ENCODE results near the gene DST.

The DST gene

GRCh38 chr6:56647172-56647762 lies 4.6 kb upstream of the DST start:
- H3K9me3 ChIP-seq (ENCODE audit: control insufficient read depth, low read length), result no peaks in the 10 kb centered on the region
- H3K27me3 ChIP-seq (ENCODE audit: control insufficient read depth, insufficient read depth, low read length), result no peaks in the 10 kb centered on the region
- H3K36me3 ChIP-seq (ENCODE audit: control insufficient read depth, insufficient read depth, low read length), result peaks cover 6% of the 10 kb centered on the region
- H3K4me3 ChIP-seq (ENCODE audit: low read length), result no peak overlapping the region
- H3K9ac ChIP-seq (ENCODE audit: low read length), result no peak overlapping the region
- peaks cover 14% of the 10 kb centered on the region for H3K4me1 ChIP-seq (ENCODE audit: control insufficient read depth, insufficient read depth, low read length)

GRCh38 chr6:56644366-56644765 lies 1.7 kb upstream of the DST start:
- Histone ChIP-seq H3K9ac (ENCODE audit: low read length) (no peak overlapping the region), H3K4me1 (ENCODE audit: control insufficient read depth, insufficient read depth, low read length) (peaks cover 8% of the 10 kb centered on the region), H3K9me3 (ENCODE audit: control insufficient read depth, low read length) (no peaks in the 10 kb centered on the region), H3K4me3 (ENCODE audit: low read length) (no peak overlapping the region), H3K36me3 (ENCODE audit: control insufficient read depth, insufficient read depth, low read length) (peaks cover 12% of the 10 kb centered on the region), H3K27me3 (ENCODE audit: control insufficient read depth, insufficient read depth, low read length) (no peaks in the 10 kb centered on the region)

GRCh38 chr6:56643379-56644089 lies 845 bp upstream of the DST start:
- Histone ChIP-seq H3K4me3 (ENCODE audit: low read length) (no peak overlapping the region), H3K27me3 (ENCODE audit: control insufficient read depth, insufficient read depth, low read length) (no peaks in the 10 kb centered on the region), H3K36me3 (ENCODE audit: control insufficient read depth, insufficient read depth, low read length) (peaks cover 12% of the 10 kb centered on the region), H3K4me1 (ENCODE audit: control insufficient read depth, insufficient read depth, low read length) (no peaks in the 10 kb centered on the region), H3K9me3 (ENCODE audit: control insufficient read depth, low read length) (no peaks in the 10 kb centered on the region), H3K9ac (ENCODE audit: low read length) (no peak overlapping the region)

GRCh38 chr6:56640374-56640773 lies 2.3 kb downstream of the DST start:
- Histone ChIP-seq H3K4me1 (ENCODE audit: control insufficient read depth, insufficient read depth, low read length) (no peaks in the 10 kb centered on the region), H3K27me3 (ENCODE audit: control insufficient read depth, insufficient read depth, low read length) (no peaks in the 10 kb centered on the region), H3K9ac (ENCODE audit: low read length) (no peak overlapping the region), H3K36me3 (ENCODE audit: control insufficient read depth, insufficient read depth, low read length) (peaks cover 6% of the 10 kb centered on the region), H3K4me3 (ENCODE audit: low read length) (no peak overlapping the region), H3K9me3 (ENCODE audit: control insufficient read depth, low read length) (no peaks in the 10 kb centered on the region)

- no peak overlapping the region for H3K4me3 ChIP-seq (ENCODE audit: low read length)
- H3K27me3 ChIP-seq (ENCODE audit: control insufficient read depth, insufficient read depth, low read length), result no peaks in the 10 kb centered on the region
- peaks cover 6% of the 10 kb centered on the region for H3K36me3 ChIP-seq (ENCODE audit: control insufficient read depth, insufficient read depth, low read length)
- no peak overlapping the region for H3K9ac ChIP-seq (ENCODE audit: low read length)
- H3K9me3 ChIP-seq (ENCODE audit: control insufficient read depth, low read length), result no peaks in the 10 kb centered on the region
- no peaks in the 10 kb centered on the region for H3K4me1 ChIP-seq (ENCODE audit: control insufficient read depth, insufficient read depth, low read length)
Measured at GRCh38 chr6:56638760-56639159, 3.9 kb downstream of the DST start.

- Histone ChIP-seq H3K36me3 (ENCODE audit: control insufficient read depth, insufficient read depth, low read length) (peaks cover 6% of the 10 kb centered on the region), H3K27me3 (ENCODE audit: control insufficient read depth, insufficient read depth, low read length) (no peaks in the 10 kb centered on the region), H3K4me3 (ENCODE audit: low read length) (no peak overlapping the region)
Measured at GRCh38 chr6:56637640-56638039, 5.0 kb downstream of the DST start.

GRCh38 chr6:56628105-56628504 lies 14.6 kb downstream of the DST start:
- Histone ChIP-seq H3K4me1 (ENCODE audit: control insufficient read depth, insufficient read depth, low read length) (no peaks in the 10 kb centered on the region), H3K9me3 (ENCODE audit: control insufficient read depth, low read length) (no peaks in the 10 kb centered on the region), H3K9ac (ENCODE audit: low read length) (no peak overlapping the region), H3K36me3 (ENCODE audit: control insufficient read depth, insufficient read depth, low read length) (peaks cover 3% of the 10 kb centered on the region), H3K4me3 (ENCODE audit: low read length) (no peak overlapping the region), H3K27me3 (ENCODE audit: control insufficient read depth, insufficient read depth, low read length) (no peaks in the 10 kb centered on the region)

More at GRCh38 chr6:56637640-56638039, 5.0 kb downstream of the DST start:
- Histone ChIP-seq H3K9ac (ENCODE audit: low read length) (no peak overlapping the region), H3K9me3 (ENCODE audit: control insufficient read depth, low read length) (no peaks in the 10 kb centered on the region), H3K4me1 (ENCODE audit: control insufficient read depth, insufficient read depth, low read length) (no peaks in the 10 kb centered on the region)

GRCh38 chr6:56625356-56625755 lies 17.3 kb downstream of the DST start:
- no peaks in the 10 kb centered on the region for H3K27me3 ChIP-seq (ENCODE audit: control insufficient read depth, insufficient read depth, low read length)
- no peaks in the 10 kb centered on the region for H3K36me3 ChIP-seq (ENCODE audit: control insufficient read depth, insufficient read depth, low read length)
- H3K4me3 ChIP-seq (ENCODE audit: low read length), result no peak overlapping the region
- H3K9me3 ChIP-seq (ENCODE audit: control insufficient read depth, low read length), result no peaks in the 10 kb centered on the region
- H3K9ac ChIP-seq (ENCODE audit: low read length), result no peak overlapping the region
- no peaks in the 10 kb centered on the region for H3K4me1 ChIP-seq (ENCODE audit: control insufficient read depth, insufficient read depth, low read length)

- no peaks in the 10 kb centered on the region for H3K4me1 ChIP-seq (ENCODE audit: control insufficient read depth, insufficient read depth, low read length)
- no peak overlapping the region for H3K9ac ChIP-seq (ENCODE audit: low read length)
- H3K27me3 ChIP-seq (ENCODE audit: control insufficient read depth, insufficient read depth, low read length), result no peaks in the 10 kb centered on the region
- no peak overlapping the region for H3K4me3 ChIP-seq (ENCODE audit: low read length)
- no peaks in the 10 kb centered on the region for H3K36me3 ChIP-seq (ENCODE audit: control insufficient read depth, insufficient read depth, low read length)
- no peaks in the 10 kb centered on the region for H3K9me3 ChIP-seq (ENCODE audit: control insufficient read depth, low read length)
Measured at GRCh38 chr6:56624728-56625069, 18.0 kb downstream of the DST start.

GRCh38 chr6:56624046-56624727 lies 18.5 kb downstream of the DST start:
- Histone ChIP-seq H3K36me3 (ENCODE audit: control insufficient read depth, insufficient read depth, low read length) (no peaks in the 10 kb centered on the region), H3K4me3 (ENCODE audit: low read length) (no peak overlapping the region), H3K9ac (ENCODE audit: low read length) (no peak overlapping the region), H3K4me1 (ENCODE audit: control insufficient read depth, insufficient read depth, low read length) (no peaks in the 10 kb centered on the region), H3K27me3 (ENCODE audit: control insufficient read depth, insufficient read depth, low read length) (no peaks in the 10 kb centered on the region), H3K9me3 (ENCODE audit: control insufficient read depth, low read length) (no peaks in the 10 kb centered on the region)

- Histone ChIP-seq H3K4me1 (ENCODE audit: control insufficient read depth, insufficient read depth, low read length) (no peaks in the 10 kb centered on the region), H3K27me3 (ENCODE audit: control insufficient read depth, insufficient read depth, low read length) (no peaks in the 10 kb centered on the region), H3K9ac (ENCODE audit: low read length) (no peak overlapping the region), H3K36me3 (ENCODE audit: control insufficient read depth, insufficient read depth, low read length) (no peaks in the 10 kb centered on the region), H3K9me3 (ENCODE audit: control insufficient read depth, low read length) (no peaks in the 10 kb centered on the region), H3K4me3 (ENCODE audit: low read length) (no peak overlapping the region)
Measured at GRCh38 chr6:56620229-56620868, 22.3 kb downstream of the DST start.

- no peaks in the 10 kb centered on the region for H3K4me1 ChIP-seq (ENCODE audit: control insufficient read depth, insufficient read depth, low read length)
- H3K36me3 ChIP-seq (ENCODE audit: control insufficient read depth, insufficient read depth, low read length), result no peaks in the 10 kb centered on the region
- no peaks in the 10 kb centered on the region for H3K9me3 ChIP-seq (ENCODE audit: control insufficient read depth, low read length)
- H3K4me3 ChIP-seq (ENCODE audit: low read length), result no peak overlapping the region
- H3K9ac ChIP-seq (ENCODE audit: low read length), result no peak overlapping the region
- no peaks in the 10 kb centered on the region for H3K27me3 ChIP-seq (ENCODE audit: control insufficient read depth, insufficient read depth, low read length)
Measured at GRCh38 chr6:56618050-56618449, 24.6 kb downstream of the DST start.
